Mesenchymal stem cell (in vitro differentiated cells and primary cell): ENCODE measurements around the gene HOXC9.
A peak's percentile ranks its signal among the peaks of the same experiment; 100 is the strongest.

Source experiments
- DNase-seq: peaks from one replicate; pipeline ENCODE4 v3.0.0-alpha.2; 2013
- H2AFZ ChIP-seq: one replicate; pipeline ENCODE4 v1.6.1; 2013; ENCODE audit warnings: low read depth, mild to moderate bottlenecking, control low read depth, inconsistent platforms, low read length, moderate library complexity
- H2AK5ac ChIP-seq: 2 replicates; pipeline ENCODE4 v1.6.1; 2013; ENCODE audit warnings: low read length, moderate library complexity, mild to moderate bottlenecking, inconsistent platforms; ENCODE audit not compliant: severe bottlenecking
- H2BK120ac ChIP-seq: one replicate; pipeline ENCODE4 v1.6.1; 2013; ENCODE audit warnings: low read depth, mild to moderate bottlenecking, inconsistent platforms, low read length, moderate library complexity
- H2BK12ac ChIP-seq, 2 experiments: one replicate each; pipeline ENCODE4 v1.6.1; 2013; ENCODE audit warnings: inconsistent platforms in 2 of 2, low read length in 2 of 2, mild to moderate bottlenecking in 2 of 2, moderate library complexity in 2 of 2, control low read depth in 1 of 2
- H2BK15ac ChIP-seq: one replicate; pipeline ENCODE4 v1.6.1; 2013; ENCODE audit warnings: mild to moderate bottlenecking, low read depth, inconsistent platforms; ENCODE audit not compliant: poor library complexity, severe bottlenecking
- H2BK5ac ChIP-seq: 2 replicates; pipeline ENCODE4 v1.6.1; 2013; ENCODE audit warnings: low read depth, mild to moderate bottlenecking, low read length, control low read depth, inconsistent platforms; ENCODE audit not compliant: poor library complexity, severe bottlenecking
- H3K14ac ChIP-seq, 2 experiments: one replicate each; pipeline ENCODE4 v1.6.1; 2013; ENCODE audit warnings: inconsistent platforms in 2 of 2, low read length in 2 of 2, control low read depth in 1 of 2, mild to moderate bottlenecking in 1 of 2, moderate library complexity in 1 of 2
- H3K18ac ChIP-seq, 2 experiments: one replicate each; pipeline ENCODE4 v1.6.1; 2013; ENCODE audit warnings: inconsistent platforms in 2 of 2, low read length in 2 of 2, control low read depth in 1 of 2, low read depth in 1 of 2, mild to moderate bottlenecking in 1 of 2
- H3K23ac ChIP-seq, 2 experiments: one replicate each; pipeline ENCODE4 v1.6.1; 2013; ENCODE audit warnings: inconsistent platforms in 2 of 2, low read length in 2 of 2, mild to moderate bottlenecking in 2 of 2, moderate library complexity in 2 of 2, control low read depth in 1 of 2
- H3K27ac ChIP-seq: 2 replicates; pipeline ENCODE4 v1.5.1; 2013; ENCODE audit warnings: mild to moderate bottlenecking, moderate library complexity, low read length, control low read depth, inconsistent platforms; ENCODE audit not compliant: poor library complexity, severe bottlenecking
- H3K27me3 ChIP-seq, 2 experiments: 2 replicates each; pipeline versions ENCODE4 v1.6.1 to v1.7.0; 2013; ENCODE audit warnings: low read length in 2 of 2, mild to moderate bottlenecking in 2 of 2, moderate library complexity in 2 of 2, control low read depth in 1 of 2, inconsistent platforms in 1 of 2; ENCODE audit not compliant: control insufficient read depth in 1 of 2, insufficient read depth in 1 of 2
- H3K36me3 ChIP-seq, 2 experiments: 2 replicates each; pipeline versions ENCODE4 v1.6.1 to v1.7.0; 2013; ENCODE audit warnings: low read length in 2 of 2, control low read depth in 1 of 2, inconsistent platforms in 1 of 2, low read depth in 1 of 2, mild to moderate bottlenecking in 1 of 2; ENCODE audit not compliant: insufficient read depth in 2 of 2, control insufficient read depth in 1 of 2
- H3K4ac ChIP-seq, 2 experiments: one replicate each; pipeline ENCODE4 v1.6.1; 2013; ENCODE audit warnings: inconsistent platforms in 2 of 2, low read length in 2 of 2, mild to moderate bottlenecking in 2 of 2, moderate library complexity in 2 of 2, control low read depth in 1 of 2, low read depth in 1 of 2
- H3K4me1 ChIP-seq: 2 replicates; pipeline ENCODE4 v1.6.1; 2013; ENCODE audit warnings: low read depth, low read length, control low read depth; ENCODE audit not compliant: control insufficient read depth, insufficient read depth
- H3K4me2 ChIP-seq: 2 replicates; pipeline ENCODE4 v1.6.1; 2013; ENCODE audit warnings: low read length, mild to moderate bottlenecking, inconsistent platforms; ENCODE audit not compliant: poor library complexity, severe bottlenecking
- H3K4me3 ChIP-seq, 2 experiments: 2 replicates each; pipeline versions ENCODE4 v1.5.1 to v1.7.0; 2013; ENCODE audit warnings: low read length in 2 of 2, mild to moderate bottlenecking in 2 of 2, control low read depth in 1 of 2, low read depth in 1 of 2; ENCODE audit not compliant: insufficient read depth in 1 of 2
- H3K79me1 ChIP-seq: replicated peaks from 2 replicates; pipeline ENCODE4 v1.6.1; 2013; ENCODE audit warnings: mild to moderate bottlenecking, control low read depth, low read length, inconsistent platforms; ENCODE audit not compliant: poor library complexity, severe bottlenecking
- H3K9ac ChIP-seq: 2 replicates; pipeline ENCODE4 v1.7.0; 2013; ENCODE audit warnings: mild to moderate bottlenecking, low read length, moderate library complexity
- H3K9me3 ChIP-seq: 2 replicates; pipeline ENCODE4 v1.7.0; 2013; ENCODE audit warnings: mild to moderate bottlenecking, low read length; ENCODE audit not compliant: control insufficient read depth
- H4K8ac ChIP-seq: one replicate; pipeline ENCODE4 v1.6.1; 2013; ENCODE audit warnings: inconsistent platforms, mild to moderate bottlenecking, low read length, moderate library complexity
- H4K91ac ChIP-seq: one replicate; pipeline ENCODE4 v1.6.1; 2013; ENCODE audit warnings: mild to moderate bottlenecking, low read length, inconsistent platforms
- WGBS: methylation state at CpG from one replicate; pipeline ENCODE4 v1.1.7; 2013; ENCODE audit warnings: mixed read lengths; 5-methylcytosine and 5-hydroxymethylcytosine counted together

The HOXC9 gene

DNA sequence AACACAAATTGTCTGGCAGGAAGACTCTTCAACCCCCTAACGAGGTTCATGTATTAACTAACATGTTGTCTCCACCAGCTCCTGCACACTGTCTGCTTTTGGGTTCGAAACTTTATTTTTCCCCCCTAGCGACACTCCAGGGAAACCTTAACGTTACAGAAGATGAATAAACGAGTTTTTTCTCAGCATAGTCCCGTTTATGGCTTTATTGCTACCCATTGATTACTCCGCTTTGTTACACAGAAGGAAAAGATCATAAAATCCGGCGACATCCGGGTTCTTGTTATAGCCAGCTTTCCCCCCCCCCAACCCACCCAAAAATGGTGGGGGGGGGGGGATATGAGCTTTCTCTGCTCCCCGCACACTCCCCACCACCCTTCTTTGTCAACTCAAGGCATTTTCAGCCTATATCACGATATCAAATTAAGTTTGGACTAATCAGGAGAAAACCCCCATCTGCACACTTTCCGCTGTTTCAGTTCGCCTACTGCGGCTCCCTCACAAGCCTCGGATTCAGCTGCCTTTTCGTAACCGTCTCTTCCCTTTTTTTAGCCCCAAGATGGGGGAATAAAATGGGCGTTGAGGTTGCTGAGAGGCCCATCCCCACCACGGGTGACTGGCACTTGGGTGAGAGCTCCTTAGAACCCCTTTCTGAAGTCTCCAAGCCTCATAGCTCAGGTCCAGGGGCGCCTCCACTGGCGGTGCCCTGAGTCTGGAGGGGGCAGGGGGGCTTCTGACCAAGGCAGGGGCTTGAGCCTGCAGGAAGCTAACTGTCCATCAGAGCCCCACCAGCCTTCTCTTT lies 26.9 kb downstream of the HOXC9 start:
- no peak overlapping the region for H2AFZ ChIP-seq
- H3K23ac ChIP-seq, result no peak overlapping the region
- peak overlapping the region; percentile 55 to 64 for H3K4ac ChIP-seq
- peak overlapping the region; percentile 92 for H2BK120ac ChIP-seq
- H3K9ac ChIP-seq, result peak overlapping the region; percentile 96
- peak overlapping the region; percentile 21 to 54 for H2BK12ac ChIP-seq
- H3K14ac ChIP-seq, result peak overlapping the region in 1 of 2 experiments; percentile 36
- 10% methylated on average over 16 of the region's 22 CpGs for WGBS
- peaks cover 0 to 3% of the 10 kb centered on the region in 2 experiments for H3K27me3 ChIP-seq
- H2BK15ac ChIP-seq, result peak overlapping the region; percentile 97
- DNase-seq, result peak; percentile 62
- H3K9me3 ChIP-seq, result no peaks in the 10 kb centered on the region
- H4K91ac ChIP-seq, result peak overlapping the region; percentile 92
- H3K79me1 ChIP-seq, result no peaks in the 10 kb centered on the region
- H4K8ac ChIP-seq, result peak overlapping the region; percentile 90
- peak overlapping the region in 1 of 2 experiments; percentile 86 for H3K4me3 ChIP-seq
- H2BK5ac ChIP-seq, result peak overlapping the region; percentile 92
- H3K18ac ChIP-seq, result peak overlapping the region; percentile 83 to 96
- peak overlapping the region; percentile 90 for H3K27ac ChIP-seq
- peaks cover 40% of the 10 kb centered on the region for H3K4me1 ChIP-seq
- peak overlapping the region; percentile 92 for H2AK5ac ChIP-seq
- peak overlapping the region; percentile 62 for H3K4me2 ChIP-seq
- peaks cover 7 to 18% of the 10 kb centered on the region in 2 experiments for H3K36me3 ChIP-seq

DNA sequence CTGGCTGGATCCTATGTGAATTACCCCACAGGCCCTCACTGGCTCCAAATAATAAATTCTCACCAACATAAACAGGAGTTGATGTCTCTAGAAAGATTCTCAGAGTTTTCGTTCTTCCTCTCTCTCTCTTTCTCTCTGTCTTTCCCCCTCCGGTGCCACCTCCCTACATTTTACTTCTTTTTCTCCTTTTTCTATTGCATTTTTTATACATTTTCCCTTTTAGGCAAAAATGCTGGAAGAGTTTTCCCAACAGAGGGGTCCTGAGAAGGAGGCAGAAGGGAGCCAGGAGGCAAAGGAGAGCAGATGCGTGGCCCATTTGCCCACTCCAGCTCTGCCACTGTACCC lies 27.5 kb downstream of the HOXC9 start:
- Histone ChIP-seq H3K23ac (no peak overlapping the region), H2BK120ac (peak overlapping the region; percentile 92), H3K14ac (peak overlapping the region in 1 of 2 experiments; percentile 36), H2AFZ (no peak overlapping the region), H3K4ac (peak overlapping the region in 1 of 2 experiments; percentile 79), H2AK5ac (peak overlapping the region; percentile 92), H3K9me3 (no peaks in the 10 kb centered on the region), H3K79me1 (no peaks in the 10 kb centered on the region), H3K4me3 (peak overlapping the region in 1 of 2 experiments; percentile 86), H3K27me3 (peaks cover 0 to 3% of the 10 kb centered on the region in 2 experiments), H3K4me1 (peaks cover 41% of the 10 kb centered on the region), H4K91ac (peak overlapping the region; percentile 34), H3K27ac (peak overlapping the region; percentile 90), H2BK5ac (peak overlapping the region; percentile 92), H3K9ac (peak overlapping the region; percentile 96), H3K18ac (peak overlapping the region; percentile 52 to 79), H4K8ac (peak overlapping the region; percentile 7), H2BK12ac (peak overlapping the region; percentile 21 to 28), H3K36me3 (peaks cover 7 to 18% of the 10 kb centered on the region in 2 experiments), H2BK15ac (no peak overlapping the region), H3K4me2 (peak overlapping the region; percentile 62)
- DNase-seq, result no peak
- 19% methylated on average over 3 of the region's 3 CpGs for WGBS

DNA sequence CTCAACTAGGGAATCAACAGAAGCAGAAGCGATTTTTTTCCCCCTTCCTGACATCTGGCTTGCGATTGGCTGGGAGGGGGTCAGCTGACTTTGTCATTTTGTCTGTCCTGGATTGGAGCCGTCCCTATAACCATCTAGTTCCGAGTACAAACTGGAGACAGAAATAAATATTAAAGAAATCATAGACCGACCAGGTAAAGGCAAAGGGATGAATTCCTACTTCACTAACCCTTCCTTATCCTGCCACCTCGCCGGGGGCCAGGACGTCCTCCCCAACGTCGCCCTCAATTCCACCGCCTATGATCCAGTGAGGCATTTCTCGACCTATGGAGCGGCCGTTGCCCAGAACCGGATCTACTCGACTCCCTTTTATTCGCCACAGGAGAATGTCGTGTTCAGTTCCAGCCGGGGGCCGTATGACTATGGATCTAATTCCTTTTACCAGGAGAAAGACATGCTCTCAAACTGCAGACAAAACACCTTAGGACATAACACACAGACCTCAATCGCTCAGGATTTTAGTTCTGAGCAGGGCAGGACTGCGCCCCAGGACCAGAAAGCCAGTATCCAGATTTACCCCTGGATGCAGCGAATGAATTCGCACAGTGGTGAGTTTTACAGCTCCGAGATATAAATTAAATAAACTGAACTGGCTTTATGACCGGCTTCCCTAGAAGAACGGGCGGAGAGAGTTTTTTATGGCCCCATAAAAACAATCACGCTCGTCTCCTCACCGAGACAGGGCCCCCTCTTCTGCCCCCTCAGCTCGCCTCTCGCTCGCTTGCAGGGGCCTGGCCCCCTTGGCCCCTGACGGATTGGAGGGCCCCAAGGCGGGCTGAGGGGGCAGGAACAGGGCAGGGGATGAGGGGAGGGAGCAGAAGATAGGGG lies 28.6 kb downstream of the HOXC9 start, which contains the start of gene HOXC6:
Gene HOXC6, plus strand, starts transcription at position 127 of the 888 bp plus-strand sequence. Its CDS starts 82 bp downstream, at position 209.
- Histone ChIP-seq H3K4me1 (peaks cover 39% of the 10 kb centered on the region), H3K36me3 (peaks cover 7 to 18% of the 10 kb centered on the region in 2 experiments), H3K4ac (peak within 1 kb of the TSS; percentile 79 to 94), H4K91ac (peak within 1 kb of the TSS; percentile 99), H3K9me3 (no peaks in the 10 kb centered on the region), H2BK120ac (peak within 1 kb of the TSS; percentile 97), H2AFZ (no peak within 1 kb of the TSS), H2BK5ac (peak within 1 kb of the TSS; percentile 92), H4K8ac (peak within 1 kb of the TSS; percentile 99), H3K18ac (peak within 1 kb of the TSS; percentile 77 to 79), H3K79me1 (no peaks in the 10 kb centered on the region), H3K27ac (peak within 1 kb of the TSS; percentile 90), H2AK5ac (peak within 1 kb of the TSS; percentile 92), H3K4me2 (peak within 1 kb of the TSS; percentile 86), H3K4me3 (peak within 1 kb of the TSS; percentile 54 to 86), H3K14ac (peak within 1 kb of the TSS; percentile 36 to 76), H3K27me3 (peaks cover 0 to 3% of the 10 kb centered on the region in 2 experiments), H3K23ac (no peak within 1 kb of the TSS), H3K9ac (peak within 1 kb of the TSS; percentile 96), H2BK12ac (peak within 1 kb of the TSS; percentile 21 to 54), H2BK15ac (peak within 1 kb of the TSS; percentile 93)
- peak; percentile 81 for DNase-seq
- WGBS, result 3% methylated on average over 28 of the region's 36 CpGs
